B cell (primary cell): ENCODE measurements around the gene KLHDC8A. TPM values are rescaled to one million over a fixed set of nuclear protein-coding genes. Genes with fewer than 3 reads are reported as not detected.

Source experiments
- ATAC-seq: fragments of 200-7000 bp; cut with Tn5 transposase; one replicate; pipeline ENCODE4 v1.10.0; 2021; ENCODE audit warnings: low read depth, mild to moderate bottlenecking, moderate number of reproducible peaks, moderate library complexity
- CTCF ChIA-PET: fragments of 350-600 bp; sonication (Branson Sonifier 250); formaldehyde crosslinking; loops from one replicate; lab custom pipeline; 2021; ENCODE audit warnings: antibody characterized with exemption, inconsistent platforms; lab: Charles Lee
- POLR2A ChIA-PET: fragments of 350-600 bp; sonication (Branson Sonifier 250); formaldehyde crosslinking; loops from one replicate; lab custom pipeline; 2021; ENCODE audit warnings: antibody characterized with exemption; lab: Charles Lee
- DNase-seq: peaks from one replicate; pipeline ENCODE4 v3.0.0; 2013
- H2AFZ ChIP-seq: 2 replicates; pipeline ENCODE4 v1.6.1; 2012; ENCODE audit warnings: mild to moderate bottlenecking, low read depth, low read length; ENCODE audit not compliant: insufficient read depth, poor library complexity, severe bottlenecking
- H3K27ac ChIP-seq, 2 donors: 1 replicate in 1 of 2; 2 replicates in 1 of 2; pipeline ENCODE4 v1.5.1; 2012 to 2013; ENCODE audit warnings: low read length in 2 of 2, mild to moderate bottlenecking in 2 of 2, moderate library complexity in 1 of 2
- H3K27me3 ChIP-seq, 4 experiments: fragments of 200-600 bp in 1 of 4; sonication (generic) in 1 of 4; replicated peaks in 1 of 4; 1 replicate in 2 of 4; 2 replicates in 2 of 4; pipeline versions ENCODE4 v1.6.1 to v1.7.0; 2013 to 2016; ENCODE audit warnings: low read length in 3 of 4, mild to moderate bottlenecking in 2 of 4, mixed read lengths in 1 of 4, moderate library complexity in 1 of 4; ENCODE audit not compliant: insufficient read depth in 4 of 4, control insufficient read depth in 3 of 4; ENCODE audit errors: control extremely low read depth in 1 of 4
- H3K36me3 ChIP-seq, 2 experiments: replicated peaks in 1 of 2; 1 replicate in 1 of 2; 2 replicates in 1 of 2; pipeline versions ENCODE4 v1.6.1 to v1.7.1; 2013; ENCODE audit warnings: low read length in 1 of 2; ENCODE audit not compliant: insufficient read depth in 2 of 2, control insufficient read depth in 1 of 2; ENCODE audit errors: control extremely low read depth in 1 of 2, extremely low read depth in 1 of 2
- H3K4me1 ChIP-seq, 2 donors: fragments of 200-600 bp in 1 of 2; sonication (generic) in 1 of 2; 1 replicate in 1 of 2; 2 replicates in 1 of 2; pipeline versions ENCODE4 v1.5.1 to v1.6.1; 2013 to 2017; ENCODE audit warnings: low read length in 2 of 2; ENCODE audit not compliant: control insufficient read depth in 2 of 2, insufficient read depth in 2 of 2
- H3K4me2 ChIP-seq: replicated peaks from 2 replicates; pipeline ENCODE3; 2012; ENCODE audit warnings: mild to moderate bottlenecking, low read depth, low read length; ENCODE audit not compliant: poor library complexity, severe bottlenecking
- H3K4me3 ChIP-seq, 5 experiments: fragments of 200-600 bp in 1 of 5; sonication (generic) in 1 of 5; 1 replicate in 3 of 5; 2 replicates in 2 of 5; pipeline versions ENCODE4 v1.5.1 to v1.7.0; 2011 to 2016; ENCODE audit warnings: low read length in 4 of 5, mild to moderate bottlenecking in 4 of 5, low read depth in 2 of 5, control low read depth in 1 of 5, moderate library complexity in 1 of 5; ENCODE audit not compliant: insufficient read depth in 1 of 5; ENCODE audit errors: control extremely low read depth in 1 of 5, extremely low read depth in 1 of 5
- H3K79me2 ChIP-seq: fragments of 200-600 bp; sonication (generic); one replicate; pipeline ENCODE4 v1.6.0; 2016; ENCODE audit warnings: low read length; ENCODE audit not compliant: control insufficient read depth, insufficient read depth
- H3K9ac ChIP-seq: fragments of 200-600 bp; sonication (generic); 2 replicates; pipeline ENCODE4 v1.6.1; 2017; ENCODE audit warnings: mild to moderate bottlenecking, low read length, moderate library complexity
- H3K9me3 ChIP-seq, 3 donors: one replicate each; pipeline versions ENCODE4 v1.6.1 to v1.7.1; 2013; ENCODE audit warnings: low read length in 2 of 3; ENCODE audit not compliant: control insufficient read depth in 2 of 3, insufficient read depth in 1 of 3; ENCODE audit errors: control extremely low read depth in 1 of 3
- H4K20me1 ChIP-seq: 2 replicates; pipeline ENCODE4 v1.6.0; 2012; ENCODE audit warnings: mild to moderate bottlenecking, low read length; ENCODE audit not compliant: insufficient read depth, control insufficient read depth, poor library complexity, severe bottlenecking
- H3K27ac Mint-ChIP-seq: one replicate; pipeline ENCODE4 v1.8.0; 2021; ENCODE audit warnings: mixed read lengths
- H3K27me3 Mint-ChIP-seq: one replicate; pipeline ENCODE4 v1.8.0; 2021; ENCODE audit warnings: mixed read lengths
- H3K4me1 Mint-ChIP-seq: one replicate; pipeline ENCODE4 v1.8.0; 2021; ENCODE audit warnings: mixed read lengths
- H3K4me3 Mint-ChIP-seq: one replicate; pipeline ENCODE4 v1.8.0; 2021; ENCODE audit warnings: mixed read lengths
- H3K9me3 Mint-ChIP-seq: one replicate; pipeline ENCODE4 v1.8.0; 2022; ENCODE audit warnings: mixed read lengths; ENCODE audit not compliant: insufficient read depth
- CTCF ChIP-seq: fragments of 200-600 bp; IDR thresholded peaks from one replicate; pipeline ENCODE4 v1.8.0; 2022; ENCODE audit warnings: antibody characterized with exemption, mild to moderate bottlenecking
- EZH2 ChIP-seq: IDR thresholded peaks from 2 replicates; pipeline ENCODE4 v1.6.1; 2012; ENCODE audit warnings: borderline replicate concordance, low read depth, mild to moderate bottlenecking, moderate library complexity, low read length; ENCODE audit not compliant: insufficient read depth, poor library complexity, severe bottlenecking
- WGBS: methylation state at CpG from one replicate; pipeline ENCODE4 v1.1.5; 2013; ENCODE audit warnings: missing lambda C conversion rate; ENCODE audit not compliant: insufficient coverage; 5-methylcytosine and 5-hydroxymethylcytosine counted together
- intact Hi-C: fragments of 100-400 bp; cut with micrococcal nuclease; formaldehyde crosslinking; loops from one replicate; pipeline ENCODE4 v1.10.0; 2022
- polyA plus RNA-seq: library from polyadenylated mRNA; depleted of rRNA; stranded (reverse); fragments of >200 nt; gene quantifications from 2 replicates; pipeline ENCODE4 v1.2.3, GENCODE V29; 2012
- total RNA-seq, 2 donors: library from RNA; stranded (reverse); fragments of 120-200 nt in 1 of 2; gene quantifications; 1 replicate in 1 of 2; 2 replicates in 1 of 2; pipeline versions ENCODE4 v1.2.3 to v1.2.4, GENCODE V29; 2013 to 2022

Gene KLHDC8A
- total and polyA plus RNA-seq, 2 donors (not counting 1 experiment from before 2014, with no cell fraction given): 0.39 to 0.60 TPM

DNA sequence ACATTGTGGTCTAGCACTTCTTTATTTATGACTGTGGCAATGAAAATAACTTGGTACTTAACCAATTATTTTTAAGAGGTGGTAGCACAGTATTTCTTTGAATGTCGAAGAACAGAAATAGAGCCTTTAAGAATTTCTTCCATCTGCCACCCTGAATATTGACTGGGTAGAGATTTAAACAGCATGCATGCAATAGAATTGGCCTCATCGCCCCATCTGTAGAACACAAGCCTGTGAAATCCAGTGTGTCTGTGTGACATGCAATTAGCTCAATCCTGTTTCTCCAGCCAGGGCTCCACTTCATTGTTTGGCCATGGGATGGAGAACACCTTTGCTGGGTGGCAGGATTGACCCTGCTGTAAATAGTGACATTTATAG is 17.1 kb upstream of the KLHDC8A start:
- TF ChIP-seq CTCF (no peak), EZH2 (no peak)
- Mint-ChIP-seq H3K27me3 (peaks cover 49% of the 10 kb centered on the region), H3K9me3 (no peaks in the 10 kb centered on the region), H3K4me3 (no peak overlapping the region), H3K27ac (no peak overlapping the region), H3K4me1 (no peaks in the 10 kb centered on the region)
- Histone ChIP-seq H2AFZ (no peak overlapping the region), H3K4me2 (no peak overlapping the region), H4K20me1 (no peaks in the 10 kb centered on the region), H3K9me3 (no peaks in the 10 kb centered on the region), H3K9ac (no peak overlapping the region), H3K27me3 (peaks cover 0 to 13% (median 5%) of the 10 kb centered on the region in 4 experiments), H3K27ac (no peak overlapping the region), H3K79me2 (no peaks in the 10 kb centered on the region), H3K4me1 (no peaks in the 10 kb centered on the region), H3K36me3 (no peaks in the 10 kb centered on the region), H3K4me3 (no peak overlapping the region)
- 100% methylated on average over 1 of the region's 2 CpGs for WGBS
- CTCF ChIA-PET: interaction anchor here (1.4 kb wide), 1 partner anchor 11 kb away, joined by 4 read pairs; no protein-coding TSS in a partner anchor
- POLR2A ChIA-PET: no interaction called here
- ATAC-seq (no peak), DNase-seq (no peak)
- intact Hi-C loops: no loop called here

GRCh38 chr1:205373022-205373797 is 16.5 kb upstream of the KLHDC8A start:
- peaks cover 49% of the 10 kb centered on the region for H3K27me3 Mint-ChIP-seq
- no peak overlapping the region for H3K4me2 ChIP-seq
- H3K9me3 Mint-ChIP-seq: no peaks in the 10 kb centered on the region
- no peaks in the 10 kb centered on the region for H3K4me1 ChIP-seq
- no peak overlapping the region for H3K27ac ChIP-seq
- POLR2A ChIA-PET: no interaction called here
- CTCF ChIA-PET: interaction anchor here (1.3 to 1.4 kb wide), 2 partner anchors 10 to 113 kb away, joined by 4 to 6 read pairs; no protein-coding TSS in a partner anchor
- H4K20me1 ChIP-seq: no peaks in the 10 kb centered on the region
- H3K27me3 ChIP-seq: peaks cover 0 to 13% (median 5%) of the 10 kb centered on the region in 4 experiments
- no peaks in the 10 kb centered on the region for H3K36me3 ChIP-seq
- TF ChIP-seq EZH2: no peak
- no peak overlapping the region for H2AFZ ChIP-seq
- H3K4me1 Mint-ChIP-seq: no peaks in the 10 kb centered on the region
- intact Hi-C loops: no loop called here
- no peak overlapping the region for H3K4me3 Mint-ChIP-seq
- 71% methylated on average over 7 of the region's 9 CpGs for WGBS
- H3K4me3 ChIP-seq: no peak overlapping the region
- ATAC-seq (no peak), DNase-seq (no peak)
- H3K9ac ChIP-seq: no peak overlapping the region
- H3K9me3 ChIP-seq: no peaks in the 10 kb centered on the region
- no peaks in the 10 kb centered on the region for H3K79me2 ChIP-seq
- peak overlapping the region; percentile 34 for H3K27ac Mint-ChIP-seq
